GM12892 (cell line): Measurements from ENCODE around the gene UCP2.
"Not testable (repeated sequence)": the region's sequence is repeated elsewhere in the genome, so short reads cannot be mapped to it uniquely, and the experiment has no call there.

Source experiments
- DNase-seq: peaks from one replicate; pipeline ENCODE4 v3.0.0; 2011; ENCODE audit not compliant: insufficient read length
- FAIRE-seq: peaks from 2 replicates; lab custom pipeline; 2011; peaks lifted over from hg19 to GRCh38; lab: Jason Lieb, UNC
- POLR2A ChIP-seq: IDR thresholded peaks from 2 replicates; pipeline ENCODE4 v1.6.1; 2011; ENCODE audit warnings: low read depth, low read length, control low read depth
- POLR2AphosphoS5 ChIP-seq: IDR thresholded peaks from 2 replicates; pipeline ENCODE4 v1.6.1; 2011; ENCODE audit warnings: low read depth, low read length, control low read depth
- TAF1 ChIP-seq: IDR thresholded peaks from 2 replicates; pipeline ENCODE4 v1.6.1; 2011; ENCODE audit warnings: low read depth, mild to moderate bottlenecking, control low read depth, low read length, borderline replicate concordance

UCP2 gene

DNA sequence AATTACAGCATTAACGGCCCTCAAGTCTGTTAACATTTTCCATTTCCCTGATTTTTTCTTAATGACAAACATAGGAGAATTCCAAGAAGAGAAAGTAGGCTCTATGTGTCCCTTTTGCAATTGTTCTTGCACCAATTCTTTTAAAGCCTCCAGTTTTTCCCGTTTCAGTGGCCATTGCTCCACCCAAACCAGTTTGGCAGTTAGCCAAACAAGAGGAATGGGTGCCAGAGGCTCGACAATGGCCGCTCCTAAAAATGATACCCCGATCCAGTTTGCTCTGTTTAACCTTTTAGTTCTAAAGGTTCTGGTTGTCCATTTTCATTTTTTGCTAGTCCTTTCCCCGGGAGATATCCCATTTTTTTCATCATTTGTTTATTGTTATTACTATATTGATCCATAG is 38.6 kb downstream of the UCP2 start:
- no peak for DNase-seq
- TF ChIP-seq TAF1, result no peak
- no peak for TF ChIP-seq POLR2AphosphoS5
- no peak for TF ChIP-seq POLR2A
- no peak for FAIRE-seq

DNA sequence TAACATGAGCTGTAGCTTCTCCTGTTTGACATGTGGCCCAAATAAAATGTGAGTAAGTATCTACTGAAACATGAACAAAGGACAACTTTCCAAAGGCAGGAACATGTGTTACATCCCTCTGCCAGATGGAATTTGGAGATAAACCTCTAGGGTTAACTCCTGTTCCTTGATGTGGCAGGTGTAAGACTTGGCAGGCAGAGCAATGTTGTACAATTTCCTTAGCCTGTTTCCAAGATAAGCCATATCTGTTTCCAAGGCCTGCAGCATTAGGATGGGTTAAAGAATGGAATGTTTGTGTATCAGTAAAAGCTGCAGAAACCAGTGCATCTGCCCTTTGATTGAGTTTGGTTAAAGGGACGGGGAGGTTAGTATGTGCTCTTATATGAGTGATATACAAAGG is 40.6 kb downstream of the UCP2 start:
- no peak for FAIRE-seq
- no peak for DNase-seq
- TF ChIP-seq POLR2A (no peak), TAF1 (no peak), POLR2AphosphoS5 (no peak)

DNA sequence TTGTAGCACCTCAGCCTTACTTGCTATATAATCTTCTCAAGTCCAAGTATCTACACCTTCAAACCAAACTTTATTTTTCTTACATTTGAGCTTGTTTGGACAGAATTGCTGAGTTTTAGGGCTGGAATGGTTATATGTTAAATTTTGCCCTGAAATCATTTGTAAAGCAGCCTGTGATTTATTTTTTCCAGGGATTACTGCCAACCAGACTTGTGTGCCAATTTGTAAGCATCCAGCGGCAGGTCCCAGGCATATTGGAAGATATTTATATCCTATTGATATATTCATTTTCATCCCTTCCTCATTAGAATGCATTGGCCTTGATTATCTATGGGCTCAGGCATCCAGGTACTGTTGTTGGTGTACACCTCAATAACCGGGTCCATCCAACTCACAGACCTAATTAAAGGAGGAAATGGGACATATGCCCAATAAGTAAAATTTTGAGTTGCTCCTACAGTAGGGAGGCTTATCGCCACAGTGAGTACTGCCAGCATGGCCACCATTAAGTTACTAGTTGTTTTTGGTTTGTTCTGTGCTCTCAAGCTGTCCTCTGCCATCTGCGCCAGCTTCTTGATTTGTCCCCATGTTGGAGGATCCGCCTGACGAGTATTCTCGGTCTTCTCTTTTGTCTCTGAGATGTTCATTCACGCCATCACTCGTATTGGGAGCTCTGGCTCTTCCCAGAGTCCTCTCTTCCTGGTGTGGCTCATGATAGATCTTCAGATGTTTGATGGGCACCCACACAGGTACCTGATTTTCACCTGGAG is 41.7 kb downstream of the UCP2 start:
- FAIRE-seq, result no peak
- no peak for DNase-seq
- TF ChIP-seq POLR2AphosphoS5 (no peak), TAF1 (no peak), POLR2A (no peak)

DNA sequence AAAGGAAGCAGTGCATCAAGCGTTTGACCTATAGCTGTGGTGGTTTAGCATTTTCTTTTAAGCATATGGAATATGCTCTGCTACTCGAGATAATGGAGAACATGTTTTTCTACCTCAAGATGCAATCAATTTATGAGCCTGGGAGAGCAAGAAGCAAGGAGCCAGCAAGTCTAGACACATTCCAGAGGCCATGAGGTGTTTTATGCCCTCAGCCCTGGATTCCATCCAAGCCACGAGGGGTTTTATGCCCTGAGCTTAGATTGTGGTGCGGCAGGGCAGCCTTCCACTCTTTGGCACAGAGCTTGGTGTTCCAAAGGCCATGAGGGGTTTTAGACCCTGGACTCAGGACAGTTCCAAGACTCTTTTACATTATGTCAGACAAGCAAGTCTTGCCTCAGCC is 43.5 kb downstream of the UCP2 start:
- TF ChIP-seq POLR2A, result no peak
- TF ChIP-seq TAF1, result no peak
- no peak for TF ChIP-seq POLR2AphosphoS5
- FAIRE-seq (no peak), DNase-seq (no peak)

DNA sequence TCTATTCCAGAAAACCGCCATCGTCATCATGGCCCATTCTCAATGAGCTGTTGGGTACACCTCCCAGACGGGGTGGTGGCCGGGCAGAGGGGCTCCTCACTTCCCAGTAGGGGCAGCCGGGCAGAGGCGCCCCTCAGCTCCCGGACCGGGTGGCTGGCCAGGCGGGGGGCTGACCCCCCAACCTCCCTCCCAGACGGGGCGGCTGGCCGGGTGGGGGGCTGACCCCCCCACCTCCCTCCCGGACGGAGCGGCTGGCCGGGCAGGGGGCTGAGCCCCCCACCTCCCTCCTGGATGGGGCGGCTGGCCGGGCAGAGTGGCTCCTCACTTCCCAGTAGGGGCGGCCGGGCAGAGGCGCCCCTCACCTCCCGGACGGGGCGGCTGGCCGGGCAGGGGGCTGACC is 46.6 kb downstream of the UCP2 start:
- FAIRE-seq, result not testable (repeated sequence)

DNA sequence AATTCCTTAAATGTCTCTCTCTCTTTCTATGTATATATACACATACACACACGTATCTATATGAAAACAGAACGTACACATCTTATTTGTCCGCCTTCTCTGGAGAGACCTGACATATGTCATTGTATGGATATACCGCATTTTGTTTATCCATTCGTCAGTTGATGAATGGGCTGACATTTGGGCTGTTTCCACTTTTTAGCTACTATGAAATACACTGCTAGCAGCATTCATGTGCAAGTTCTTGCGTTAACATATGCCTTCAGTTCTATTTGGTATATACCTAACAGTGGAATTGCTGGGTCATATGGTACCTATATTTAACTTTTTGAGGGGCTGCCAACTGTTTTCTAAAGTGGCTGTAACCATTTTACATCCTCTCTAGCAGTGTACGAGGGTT is 49.9 kb downstream of the UCP2 start:
- DNase-seq (no peak), FAIRE-seq (peak; percentile 9)
- TF ChIP-seq POLR2A (no peak), TAF1 (no peak), POLR2AphosphoS5 (no peak)

More for the DNA sequence above, 46.6 kb downstream of the UCP2 start:
- not testable (repeated sequence) for DNase-seq

DNA sequence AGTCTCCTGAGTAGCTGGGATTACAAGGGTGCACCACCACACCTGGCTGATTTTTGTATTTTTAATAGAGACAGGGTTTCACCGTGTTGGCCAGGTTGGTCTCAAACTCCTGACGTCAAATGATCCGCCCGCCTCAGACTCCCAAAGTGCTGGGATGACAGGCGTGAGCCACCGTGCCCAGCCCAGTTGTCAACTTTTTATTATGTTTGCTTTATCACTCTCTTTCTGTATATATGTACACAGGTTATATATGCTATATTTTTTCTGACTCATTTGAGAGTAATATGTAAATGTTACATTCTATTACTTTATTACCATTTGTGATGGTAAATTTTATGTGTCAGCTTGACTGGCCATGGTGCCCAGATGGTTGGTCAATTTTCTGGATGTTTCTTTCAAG is 50.7 kb downstream of the UCP2 start:
- FAIRE-seq (no peak), DNase-seq (no peak)
- no peak for TF ChIP-seq POLR2AphosphoS5
- TF ChIP-seq TAF1, result no peak
- TF ChIP-seq POLR2A, result no peak

DNA sequence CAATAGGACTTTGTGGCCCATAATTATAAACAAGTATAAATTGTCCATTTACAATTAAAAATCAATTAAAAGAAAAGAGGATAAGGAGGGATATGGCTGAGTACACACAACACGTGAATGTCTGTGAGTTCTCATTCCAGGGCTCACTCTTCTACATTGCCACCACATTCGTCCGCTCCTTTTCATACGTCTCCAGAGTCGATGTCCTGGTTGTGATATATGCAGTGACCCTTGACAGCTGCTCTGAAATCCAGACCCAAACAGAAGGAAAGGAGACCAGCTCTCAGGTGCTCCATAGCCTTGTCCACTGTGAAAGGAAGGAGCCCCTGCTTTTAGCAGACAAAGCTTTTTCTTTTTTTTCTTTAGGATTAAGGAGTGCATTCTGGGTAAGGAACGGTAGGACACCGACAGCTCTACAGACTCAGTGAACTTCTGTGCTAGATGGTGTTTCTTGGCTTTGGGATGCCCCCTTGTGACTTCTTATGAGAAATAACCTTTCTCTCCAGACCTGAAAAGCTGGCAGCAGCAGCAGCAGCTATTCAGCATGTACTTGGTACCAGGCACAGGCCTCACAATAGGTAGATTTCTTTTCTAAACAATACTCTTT is 51.5 kb downstream of the UCP2 start:
- peak; percentile 40 for FAIRE-seq
- no peak for DNase-seq
- TF ChIP-seq POLR2AphosphoS5, result no peak

DNA sequence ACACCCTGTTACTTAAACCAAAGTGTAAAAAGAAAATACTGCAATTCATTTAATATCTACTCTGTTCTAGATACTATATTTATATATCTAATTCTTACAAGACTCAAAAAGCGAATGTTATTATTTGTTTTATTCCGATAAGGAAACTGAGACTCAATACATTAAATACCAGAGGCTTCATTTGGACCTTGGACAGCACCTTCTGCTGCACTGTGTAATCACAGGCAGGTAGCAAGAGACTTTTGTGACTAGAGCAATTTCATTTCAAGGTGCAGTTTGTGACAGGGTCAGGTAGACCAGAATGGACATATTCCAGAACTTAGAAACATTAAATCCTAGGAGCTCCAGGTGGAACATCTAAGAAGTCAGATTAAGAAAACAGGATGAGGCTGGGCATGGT is 53.3 kb downstream of the UCP2 start:
- no peak for DNase-seq
- no peak for FAIRE-seq
- TF ChIP-seq POLR2AphosphoS5 (no peak), POLR2A (no peak), TAF1 (no peak)
